ENCODE data around the gene RNASEH2C.
"Not testable (repeated sequence)": the region's sequence is repeated elsewhere in the genome, so short reads cannot be mapped to it uniquely, and the experiment has no call there.

RNASEH2C gene

DNA sequence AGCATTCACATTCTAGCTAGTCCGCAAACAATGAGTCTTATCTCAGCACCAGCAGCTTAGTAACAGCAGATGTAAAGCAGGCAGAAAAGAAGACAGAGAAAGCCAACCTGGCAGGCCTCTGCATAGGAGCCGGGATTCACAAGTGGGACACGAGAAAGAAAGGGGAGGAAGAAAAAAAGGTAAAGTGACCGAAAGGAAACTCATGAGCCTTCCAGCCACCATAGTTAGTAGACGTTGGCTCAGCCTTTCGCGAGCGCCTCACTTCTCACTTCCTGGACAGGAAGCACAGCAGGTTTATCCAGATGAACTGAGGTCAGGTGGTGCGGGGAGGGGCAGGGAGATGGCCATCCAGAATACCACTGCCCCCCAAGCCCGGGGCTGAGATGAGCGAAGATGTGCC lies 28.2 kb downstream of the RNASEH2C start:
- Mint-ChIP-seq H3K9me3 (no peaks in the 10 kb centered on the region), H3K4me3 (no peak overlapping the region), H3K27me3 (no peaks in the 10 kb centered on the region), H3K27ac (no peak overlapping the region), H3K36me3 (ENCODE audit: low read depth) (no peaks in the 10 kb centered on the region), H3K4me1 (ENCODE audit: low read depth) (no peaks in the 10 kb centered on the region)
- intact Hi-C loops (cut with micrococcal nuclease), result no loop called here

DNA sequence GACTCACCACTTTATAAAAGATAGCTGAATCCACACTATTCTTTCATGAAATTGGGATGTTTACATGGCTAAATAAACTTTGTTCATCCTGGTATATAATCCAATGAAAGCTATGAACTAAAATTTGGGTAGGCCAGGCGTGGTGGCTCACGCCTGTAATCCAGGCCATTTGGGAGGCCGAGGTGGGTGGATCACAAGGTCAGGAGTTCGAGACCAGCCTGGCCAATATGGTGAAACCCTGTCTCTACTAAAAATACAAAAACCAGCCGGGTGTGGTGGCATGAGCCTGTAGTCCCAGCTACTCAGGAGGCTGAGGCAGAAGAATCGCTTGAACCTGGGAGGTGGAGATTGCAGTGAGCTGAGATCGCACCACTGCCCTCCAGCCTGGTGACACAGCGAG lies 28.8 kb downstream of the RNASEH2C start:
- intact Hi-C loops (cut with micrococcal nuclease); H3K4me1 Mint-ChIP-seq (ENCODE audit: low read depth); H3K36me3 Mint-ChIP-seq (ENCODE audit: low read depth); H3K27ac Mint-ChIP-seq; H3K4me3 Mint-ChIP-seq; H3K9me3 Mint-ChIP-seq; H3K27me3 Mint-ChIP-seq: not testable (repeated sequence)

- no peaks in the 10 kb centered on the region for H3K4me1 Mint-ChIP-seq (ENCODE audit: low read depth)
- H3K27ac Mint-ChIP-seq, result no peak overlapping the region
- intact Hi-C loops (cut with micrococcal nuclease), result no loop called here
- H3K9me3 Mint-ChIP-seq, result no peaks in the 10 kb centered on the region
- no peak overlapping the region for H3K4me3 Mint-ChIP-seq
- no peaks in the 10 kb centered on the region for H3K27me3 Mint-ChIP-seq
- H3K36me3 Mint-ChIP-seq (ENCODE audit: low read depth), result no peaks in the 10 kb centered on the region
Observed at GRCh38 chr11:65685981-65686380, 34.6 kb downstream of the RNASEH2C start.

DNA sequence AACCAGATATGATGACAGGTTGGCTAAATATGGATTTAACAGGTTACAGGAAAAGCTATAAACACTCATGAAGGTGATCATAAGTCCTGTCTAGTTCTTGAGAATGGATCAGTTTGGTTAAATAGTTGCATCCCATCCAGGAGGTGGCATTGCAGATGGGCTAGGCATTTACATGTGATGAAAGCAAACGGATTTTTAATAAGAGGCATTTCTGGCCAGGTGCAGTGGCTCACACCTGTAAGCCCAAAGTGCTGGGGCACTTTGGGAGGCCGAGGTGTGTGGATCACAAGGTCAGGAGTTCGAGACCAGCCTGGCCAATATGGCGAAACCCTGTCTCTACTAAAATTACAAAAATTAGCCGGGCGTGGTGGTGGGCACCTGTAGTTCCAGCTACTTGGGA lies 37.1 kb downstream of the RNASEH2C start:
- H3K27me3 Mint-ChIP-seq; H3K4me1 Mint-ChIP-seq (ENCODE audit: low read depth); H3K9me3 Mint-ChIP-seq; intact Hi-C loops (cut with micrococcal nuclease); H3K27ac Mint-ChIP-seq; H3K4me3 Mint-ChIP-seq; H3K36me3 Mint-ChIP-seq (ENCODE audit: low read depth): not testable (repeated sequence)

DNA sequence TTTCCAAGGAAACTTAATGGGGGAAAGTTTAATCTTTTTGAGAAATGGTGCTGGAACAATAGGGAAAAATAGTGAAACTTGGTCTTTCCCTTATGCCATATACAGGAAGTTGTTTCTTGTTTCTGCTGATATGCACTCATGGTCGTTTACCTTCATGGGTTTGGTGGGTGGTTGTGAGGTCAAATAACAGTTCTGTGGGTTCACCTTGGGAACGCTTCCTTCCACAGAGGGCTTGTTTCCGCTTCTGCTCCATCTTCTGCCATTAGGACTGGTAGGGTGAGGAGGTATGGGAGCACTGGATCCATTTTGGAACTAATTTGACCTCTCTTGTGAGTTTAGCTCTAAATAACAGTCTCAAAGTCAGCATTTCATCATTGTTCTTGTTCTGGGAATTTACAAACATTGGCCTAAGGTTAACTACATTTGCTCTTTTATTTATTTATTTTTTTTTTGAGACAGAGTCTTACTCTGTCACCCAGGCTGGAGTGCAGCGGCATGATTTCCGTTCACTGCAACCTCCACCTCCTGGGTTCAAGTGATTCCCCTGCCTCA lies 40.3 kb downstream of the RNASEH2C start:
- Mint-ChIP-seq H3K27ac (no peak overlapping the region), H3K36me3 (ENCODE audit: low read depth) (no peaks in the 10 kb centered on the region), H3K4me3 (no peak overlapping the region), H3K4me1 (ENCODE audit: low read depth) (no peaks in the 10 kb centered on the region), H3K27me3 (no peaks in the 10 kb centered on the region), H3K9me3 (no peaks in the 10 kb centered on the region)
- intact Hi-C loops (cut with micrococcal nuclease), result no loop called here

- H3K4me3 Mint-ChIP-seq, result no peak overlapping the region
- intact Hi-C loops (cut with micrococcal nuclease), result no loop called here
- peaks cover 5% of the 10 kb centered on the region for H3K4me1 Mint-ChIP-seq (ENCODE audit: low read depth)
- no peaks in the 10 kb centered on the region for H3K9me3 Mint-ChIP-seq
- no peaks in the 10 kb centered on the region for H3K27me3 Mint-ChIP-seq
- H3K36me3 Mint-ChIP-seq (ENCODE audit: low read depth), result no peaks in the 10 kb centered on the region
- no peak overlapping the region for H3K27ac Mint-ChIP-seq
Observed at GRCh38 chr11:65672982-65673381, 47.6 kb downstream of the RNASEH2C start.

DNA sequence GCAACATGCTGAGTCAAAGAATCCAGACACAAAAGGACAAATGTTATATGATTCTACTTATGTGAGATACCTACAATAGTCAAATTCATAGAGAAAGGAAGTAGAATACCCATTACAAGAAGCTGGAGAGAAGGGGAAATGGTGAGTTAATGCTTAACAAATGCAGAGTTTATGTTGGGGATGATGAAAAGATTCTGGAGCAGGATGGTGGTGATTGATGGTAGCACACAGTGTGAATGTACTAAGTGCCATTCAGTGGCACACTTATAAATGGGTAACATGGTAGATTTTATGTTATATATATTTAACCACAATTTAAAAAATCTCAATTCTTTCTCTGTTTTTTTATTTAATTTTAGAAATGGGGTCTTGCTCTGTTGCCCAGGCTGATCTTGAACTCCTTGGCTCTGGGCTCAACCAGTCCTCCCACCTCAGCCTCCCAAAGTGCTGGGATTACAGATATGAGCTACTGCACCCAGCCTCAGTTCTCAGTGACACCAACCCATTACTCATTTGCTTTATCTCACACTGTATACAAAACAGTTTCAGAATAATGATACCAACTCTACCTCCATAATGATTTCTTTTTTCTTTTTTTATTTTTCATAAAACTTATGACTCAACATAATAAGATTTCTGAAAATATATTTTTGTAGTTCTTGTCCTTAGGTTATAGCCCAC lies 48.3 kb downstream of the RNASEH2C start:
- H3K36me3 Mint-ChIP-seq (ENCODE audit: low read depth), result no peaks in the 10 kb centered on the region
- H3K27ac Mint-ChIP-seq, result no peak overlapping the region
- no peak overlapping the region for H3K4me3 Mint-ChIP-seq
- H3K9me3 Mint-ChIP-seq, result no peaks in the 10 kb centered on the region
- peaks cover 5% of the 10 kb centered on the region for H3K4me1 Mint-ChIP-seq (ENCODE audit: low read depth)
- H3K27me3 Mint-ChIP-seq, result no peaks in the 10 kb centered on the region
- intact Hi-C loops (cut with micrococcal nuclease), result no loop called here

Measured in dendritic cell treated with granulocyte-macrophage colony-stimulating factor and Interleukin-4, amounts not matched to agents 40 ng/mL and 50 ng/mL, for 4 days (primary cell).